ENCODE data around the gene SH3GL1.

GRCh38 chr19:4326837-4327251, 73.5 kb downstream of the SH3GL1 start:
- no peak for TF ChIP-seq CTCF (IDR thresholded peaks at IDR 0.05; ENCODE audit: borderline replicate concordance, extremely low read depth, low read length, poor library complexity, severe bottlenecking)
- no peak for TF ChIP-seq EZH2 (IDR thresholded peaks at IDR 0.05; ENCODE audit: borderline replicate concordance, low read depth, low read length, severe bottlenecking)

Measured in DND-41 (cell line).